IMR-90 (cell line): ENCODE data around the gene C10orf67.

ENCODE experiments used
- CEBPB ChIP-seq: IDR thresholded peaks from 2 replicates; pipeline ENCODE4 v1.6.1; 2012; ENCODE audit warnings: low read depth, low read length, improper control_type of control experiment
- FOS ChIP-seq: fragments of 150-350 bp; IDR thresholded peaks from 2 replicates; pipeline ENCODE4 v1.6.1; 2016; ENCODE audit warnings: low read depth, low read length
- MAFK ChIP-seq: IDR thresholded peaks from 2 replicates; pipeline ENCODE4 v1.6.1; 2012; ENCODE audit warnings: low read depth, low read length, improper control_type of control experiment
- MAZ ChIP-seq: IDR thresholded peaks from 2 replicates; pipeline ENCODE4 v1.6.1; 2012; ENCODE audit warnings: low read depth, mild to moderate bottlenecking, low read length, improper control_type of control experiment, moderate library complexity, borderline replicate concordance
- MXI1 ChIP-seq: IDR thresholded peaks from 2 replicates; pipeline ENCODE4 v1.6.1; 2012; ENCODE audit warnings: low read depth, mild to moderate bottlenecking, low read length, moderate library complexity, borderline replicate concordance
- POLR2A ChIP-seq: IDR thresholded peaks from 2 replicates; pipeline ENCODE4 v1.6.1; 2012; ENCODE audit warnings: mild to moderate bottlenecking, low read depth, low read length
- RCOR1 ChIP-seq: IDR thresholded peaks from 2 replicates; pipeline ENCODE4 v1.6.1; 2012; ENCODE audit warnings: mild to moderate bottlenecking, low read length, improper control_type of control experiment; ENCODE audit not compliant: insufficient replicate concordance
- RFX5 ChIP-seq: IDR thresholded peaks from 2 replicates; pipeline ENCODE4 v1.8.0; 2012; ENCODE audit warnings: low read depth, mild to moderate bottlenecking, low read length, moderate library complexity
- SMC3 ChIP-seq: fragments of 150-350 bp; IDR thresholded peaks from 2 replicates; pipeline ENCODE4 v1.6.1; 2016; ENCODE audit warnings: low read depth, mild to moderate bottlenecking, antibody characterized with exemption, low read length, moderate library complexity
- TF ChIP-seq, protein P1 (sequence below): conservative IDR thresholded peaks from 2 replicates; pipeline ENCODE4 v1.5.1; 2012; ENCODE audit warnings: mild to moderate bottlenecking, low read depth, low read length, improper control_type of control experiment
- TF ChIP-seq, protein P2 (sequence below): fragments of 150-350 bp; IDR thresholded peaks from 2 replicates; pipeline ENCODE4 v1.6.1; 2016; ENCODE audit warnings: low read depth, mild to moderate bottlenecking, low read length, moderate library complexity, borderline replicate concordance
- TF ChIP-seq, protein P3 (sequence below): fragments of 150-350 bp; IDR thresholded peaks from 2 replicates; pipeline ENCODE4 v1.6.1; 2017; ENCODE audit warnings: mild to moderate bottlenecking, antibody characterized with exemption, low read length, low read depth

DNA sequence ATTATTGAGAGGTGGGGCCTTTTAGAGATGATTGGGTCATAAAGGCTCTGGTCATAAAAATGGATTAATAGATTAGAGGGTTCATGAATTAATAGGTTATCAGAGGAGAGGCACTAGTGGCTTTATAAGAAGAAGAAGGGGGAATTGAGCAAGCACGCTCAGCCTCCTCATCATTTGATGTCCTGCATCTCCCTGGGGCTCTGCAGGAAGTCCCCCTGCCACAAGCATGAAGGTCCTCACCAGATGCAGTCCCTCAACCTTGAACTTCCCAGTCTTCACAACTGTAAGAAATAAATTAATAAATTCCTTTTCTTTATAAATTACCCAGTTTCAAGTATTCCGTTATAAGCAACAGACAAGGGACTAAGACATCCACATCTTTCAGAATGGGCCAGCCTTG is 17.1 kb upstream of the C10orf67 start:
- TF ChIP-seq MXI1: no peak
- TF ChIP-seq, protein P1, sequence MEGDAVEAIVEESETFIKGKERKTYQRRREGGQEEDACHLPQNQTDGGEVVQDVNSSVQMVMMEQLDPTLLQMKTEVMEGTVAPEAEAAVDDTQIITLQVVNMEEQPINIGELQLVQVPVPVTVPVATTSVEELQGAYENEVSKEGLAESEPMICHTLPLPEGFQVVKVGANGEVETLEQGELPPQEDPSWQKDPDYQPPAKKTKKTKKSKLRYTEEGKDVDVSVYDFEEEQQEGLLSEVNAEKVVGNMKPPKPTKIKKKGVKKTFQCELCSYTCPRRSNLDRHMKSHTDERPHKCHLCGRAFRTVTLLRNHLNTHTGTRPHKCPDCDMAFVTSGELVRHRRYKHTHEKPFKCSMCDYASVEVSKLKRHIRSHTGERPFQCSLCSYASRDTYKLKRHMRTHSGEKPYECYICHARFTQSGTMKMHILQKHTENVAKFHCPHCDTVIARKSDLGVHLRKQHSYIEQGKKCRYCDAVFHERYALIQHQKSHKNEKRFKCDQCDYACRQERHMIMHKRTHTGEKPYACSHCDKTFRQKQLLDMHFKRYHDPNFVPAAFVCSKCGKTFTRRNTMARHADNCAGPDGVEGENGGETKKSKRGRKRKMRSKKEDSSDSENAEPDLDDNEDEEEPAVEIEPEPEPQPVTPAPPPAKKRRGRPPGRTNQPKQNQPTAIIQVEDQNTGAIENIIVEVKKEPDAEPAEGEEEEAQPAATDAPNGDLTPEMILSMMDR: no peak
- TF ChIP-seq RFX5: no peak
- no peak for TF ChIP-seq RCOR1
- no peak for TF ChIP-seq SMC3
- TF ChIP-seq, protein P2, sequence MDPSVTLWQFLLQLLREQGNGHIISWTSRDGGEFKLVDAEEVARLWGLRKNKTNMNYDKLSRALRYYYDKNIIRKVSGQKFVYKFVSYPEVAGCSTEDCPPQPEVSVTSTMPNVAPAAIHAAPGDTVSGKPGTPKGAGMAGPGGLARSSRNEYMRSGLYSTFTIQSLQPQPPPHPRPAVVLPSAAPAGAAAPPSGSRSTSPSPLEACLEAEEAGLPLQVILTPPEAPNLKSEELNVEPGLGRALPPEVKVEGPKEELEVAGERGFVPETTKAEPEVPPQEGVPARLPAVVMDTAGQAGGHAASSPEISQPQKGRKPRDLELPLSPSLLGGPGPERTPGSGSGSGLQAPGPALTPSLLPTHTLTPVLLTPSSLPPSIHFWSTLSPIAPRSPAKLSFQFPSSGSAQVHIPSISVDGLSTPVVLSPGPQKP: no peak
- TF ChIP-seq MAZ: no peak
- no peak for TF ChIP-seq CEBPB
- no peak for TF ChIP-seq MAFK
- no peak for TF ChIP-seq FOS
- no peak for TF ChIP-seq POLR2A
- TF ChIP-seq, protein P3, sequence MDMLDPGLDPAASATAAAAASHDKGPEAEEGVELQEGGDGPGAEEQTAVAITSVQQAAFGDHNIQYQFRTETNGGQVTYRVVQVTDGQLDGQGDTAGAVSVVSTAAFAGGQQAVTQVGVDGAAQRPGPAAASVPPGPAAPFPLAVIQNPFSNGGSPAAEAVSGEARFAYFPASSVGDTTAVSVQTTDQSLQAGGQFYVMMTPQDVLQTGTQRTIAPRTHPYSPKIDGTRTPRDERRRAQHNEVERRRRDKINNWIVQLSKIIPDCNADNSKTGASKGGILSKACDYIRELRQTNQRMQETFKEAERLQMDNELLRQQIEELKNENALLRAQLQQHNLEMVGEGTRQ: no peak
